NCI-H146 treated with DMSO at 0.1 percent for 48 hours (cell line): ENCODE results near the gene KCNMA1.

Experiments
- DNase-seq: peaks from one replicate; lab custom pipeline; 2025; ENCODE audit not compliant: unreplicated experiment; lab: John Stamatoyannopoulos, UW

KCNMA1 gene

GRCh38 chr10:77290528-77291155, 347.0 kb downstream of the KCNMA1 start:
- DNase-seq: no peak

DNA sequence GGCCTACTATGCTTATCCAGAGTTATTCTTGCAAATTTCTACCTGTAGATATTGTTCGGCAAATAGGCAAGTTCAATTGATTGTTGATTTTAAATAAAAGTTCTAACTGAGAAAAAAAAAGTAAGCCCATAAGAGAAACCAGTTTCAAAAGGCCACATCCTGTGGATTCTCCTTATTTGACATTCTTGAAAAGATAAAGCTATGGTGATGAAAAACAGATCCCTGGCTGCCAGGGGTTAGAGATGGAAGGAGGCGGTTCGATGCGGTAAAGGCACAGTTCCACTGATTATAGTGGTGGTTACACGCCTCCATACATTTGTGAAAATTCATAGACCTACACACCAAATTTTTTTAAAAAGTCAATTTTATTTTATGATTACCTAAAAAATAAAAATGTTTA, 347.8 kb downstream of the KCNMA1 start:
- DNase-seq: no peak

GRCh38 chr10:77289027-77289501, 348.5 kb downstream of the KCNMA1 start:
- no peak for DNase-seq

GRCh38 chr10:77287647-77288120, 349.9 kb downstream of the KCNMA1 start:
- DNase-seq: peak; percentile 81

DNA sequence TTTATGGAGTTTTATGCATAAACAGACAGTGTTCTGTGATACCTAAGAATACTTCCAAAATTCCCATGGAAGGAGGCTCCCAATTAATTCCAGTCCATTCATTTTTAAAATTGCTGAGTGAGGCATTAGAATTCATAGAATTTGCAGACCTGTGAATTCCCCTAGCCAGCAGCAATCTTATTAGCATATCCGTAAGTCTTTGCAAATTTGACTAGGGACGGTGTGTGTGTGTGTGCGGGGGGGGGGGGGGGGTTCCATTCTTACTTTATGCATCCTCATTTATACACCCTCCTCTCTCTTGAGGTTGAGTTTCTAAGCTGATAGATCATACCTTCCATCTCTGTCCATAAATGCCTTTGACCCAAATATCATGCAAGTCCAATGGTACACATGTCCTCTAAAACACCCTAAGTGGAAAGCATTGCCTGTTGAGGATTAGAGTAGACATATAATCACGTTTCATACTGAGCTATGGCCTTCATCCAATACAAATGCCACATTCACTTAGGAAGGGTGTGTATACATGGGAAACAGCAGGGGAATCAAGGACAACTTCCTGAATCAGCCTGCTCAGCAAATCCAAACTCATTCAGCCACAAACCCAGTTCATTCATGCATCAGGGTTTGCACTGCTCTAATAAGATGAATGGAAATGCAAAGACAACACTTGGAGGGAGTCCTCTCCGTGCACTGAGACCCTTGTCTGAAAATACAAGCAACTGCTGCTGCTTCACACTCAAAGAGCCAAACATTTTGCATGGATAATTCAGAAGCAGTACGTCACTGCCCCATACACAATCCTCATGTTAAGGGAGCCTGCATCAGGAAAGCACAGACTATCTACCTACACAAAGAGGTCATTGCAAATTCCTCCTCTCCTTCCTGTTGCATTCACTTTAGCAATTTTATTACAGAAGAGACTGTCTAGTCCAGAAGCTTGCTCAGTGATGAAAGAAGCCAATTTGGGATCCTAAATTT, 350.8 kb downstream of the KCNMA1 start:
- DNase-seq: peak; percentile 5

DNA sequence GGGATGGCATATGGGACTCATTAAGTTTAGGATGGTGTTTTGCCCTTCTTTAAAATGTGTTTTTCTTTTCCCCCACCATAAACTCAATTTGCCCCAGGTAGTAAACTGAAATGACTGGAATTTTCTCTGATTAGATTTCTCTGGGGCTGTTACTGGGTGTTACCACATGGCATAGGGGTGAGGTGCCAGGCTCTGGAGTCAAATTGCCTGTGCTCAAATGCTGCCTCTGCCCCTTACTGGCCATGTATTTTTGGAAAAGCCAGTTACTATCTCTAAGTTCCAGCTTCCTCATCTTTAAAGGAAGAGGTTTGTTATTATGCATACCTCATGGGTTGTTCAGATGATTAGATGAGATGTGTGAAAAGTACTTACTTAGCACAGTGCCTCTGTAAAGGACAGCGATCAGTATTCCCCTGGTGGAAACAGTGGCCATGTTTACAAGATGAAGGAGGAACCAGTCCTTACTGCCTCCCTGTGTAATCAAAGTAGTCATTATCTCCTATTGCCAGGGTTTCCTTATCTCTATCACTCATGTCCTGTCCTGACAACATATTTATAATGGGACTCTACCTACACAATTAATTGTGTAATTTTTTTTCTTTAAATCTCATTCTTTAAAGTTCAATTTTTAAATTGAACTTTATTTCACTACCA, 352.0 kb downstream of the KCNMA1 start:
- DNase-seq: no peak

- no peak for DNase-seq
Observed at GRCh38 chr10:77284797-77285196, 352.8 kb downstream of the KCNMA1 start.

DNA sequence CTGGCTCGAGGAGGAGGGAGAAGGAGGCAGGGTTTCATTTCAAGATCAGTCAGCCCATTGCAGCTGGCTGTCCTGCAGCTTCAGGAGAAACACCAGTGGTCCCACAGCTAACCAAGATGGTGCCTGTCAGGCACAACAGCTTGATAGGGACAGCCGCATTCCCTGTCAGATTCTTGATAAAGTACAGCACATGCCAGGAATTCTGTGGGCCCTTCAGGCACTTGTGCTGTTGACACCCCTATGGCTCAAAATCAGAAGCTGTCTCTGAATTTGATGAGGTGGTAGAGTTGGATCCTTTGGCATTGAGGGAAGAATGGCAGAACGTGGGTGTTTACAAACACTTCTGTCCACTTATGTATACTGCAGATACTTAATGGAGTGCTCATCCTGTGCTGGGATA, 354.3 kb downstream of the KCNMA1 start:
- DNase-seq: no peak

- DNase-seq: no peak
Observed at GRCh38 chr10:77282163-77282562, 355.4 kb downstream of the KCNMA1 start.

DNA sequence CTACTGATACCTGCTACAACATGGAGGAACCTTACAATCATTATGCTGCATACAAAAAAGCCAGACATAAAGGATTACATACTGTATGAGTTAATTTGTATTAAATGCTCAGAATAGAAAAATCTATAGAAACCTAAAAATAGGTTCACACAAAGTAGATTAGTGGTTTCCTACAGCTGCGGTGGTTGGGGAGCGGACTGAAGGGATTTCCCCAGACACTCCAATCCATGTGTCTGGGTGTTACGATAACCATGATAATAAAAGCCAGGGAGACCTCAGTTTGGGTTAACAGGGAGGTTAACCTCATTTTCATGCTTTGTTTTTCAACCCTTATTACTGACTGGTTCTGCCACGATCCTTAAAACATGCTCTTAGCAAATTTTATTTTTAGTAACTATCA, 355.9 kb downstream of the KCNMA1 start:
- no peak for DNase-seq

GRCh38 chr10:77279207-77279606, 358.4 kb downstream of the KCNMA1 start:
- DNase-seq: no peak

- no peak for DNase-seq
Observed at GRCh38 chr10:77274046-77274795, 363.4 kb downstream of the KCNMA1 start.

GRCh38 chr10:77269163-77269562, 368.4 kb downstream of the KCNMA1 start:
- no peak for DNase-seq

DNA sequence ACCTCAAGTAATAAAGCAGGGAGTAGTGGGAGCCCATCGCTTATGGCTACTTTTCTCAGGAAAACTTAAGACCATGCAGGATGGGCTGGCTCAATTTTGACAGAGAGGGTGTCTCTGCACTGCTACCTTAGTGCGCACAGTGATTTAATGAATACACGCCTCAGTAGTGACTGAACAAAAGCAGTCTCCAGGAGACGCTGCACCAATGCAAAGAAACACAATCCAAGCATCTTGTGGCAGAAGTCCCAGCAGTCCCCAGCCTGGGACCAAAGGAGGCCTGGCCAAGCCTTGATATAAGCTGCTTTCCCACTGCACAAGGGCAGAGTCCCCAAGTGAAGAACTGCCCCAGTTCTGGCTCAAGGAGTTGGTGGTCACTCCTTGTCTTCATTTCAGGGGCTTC, 368.9 kb downstream of the KCNMA1 start:
- no peak for DNase-seq

DNA sequence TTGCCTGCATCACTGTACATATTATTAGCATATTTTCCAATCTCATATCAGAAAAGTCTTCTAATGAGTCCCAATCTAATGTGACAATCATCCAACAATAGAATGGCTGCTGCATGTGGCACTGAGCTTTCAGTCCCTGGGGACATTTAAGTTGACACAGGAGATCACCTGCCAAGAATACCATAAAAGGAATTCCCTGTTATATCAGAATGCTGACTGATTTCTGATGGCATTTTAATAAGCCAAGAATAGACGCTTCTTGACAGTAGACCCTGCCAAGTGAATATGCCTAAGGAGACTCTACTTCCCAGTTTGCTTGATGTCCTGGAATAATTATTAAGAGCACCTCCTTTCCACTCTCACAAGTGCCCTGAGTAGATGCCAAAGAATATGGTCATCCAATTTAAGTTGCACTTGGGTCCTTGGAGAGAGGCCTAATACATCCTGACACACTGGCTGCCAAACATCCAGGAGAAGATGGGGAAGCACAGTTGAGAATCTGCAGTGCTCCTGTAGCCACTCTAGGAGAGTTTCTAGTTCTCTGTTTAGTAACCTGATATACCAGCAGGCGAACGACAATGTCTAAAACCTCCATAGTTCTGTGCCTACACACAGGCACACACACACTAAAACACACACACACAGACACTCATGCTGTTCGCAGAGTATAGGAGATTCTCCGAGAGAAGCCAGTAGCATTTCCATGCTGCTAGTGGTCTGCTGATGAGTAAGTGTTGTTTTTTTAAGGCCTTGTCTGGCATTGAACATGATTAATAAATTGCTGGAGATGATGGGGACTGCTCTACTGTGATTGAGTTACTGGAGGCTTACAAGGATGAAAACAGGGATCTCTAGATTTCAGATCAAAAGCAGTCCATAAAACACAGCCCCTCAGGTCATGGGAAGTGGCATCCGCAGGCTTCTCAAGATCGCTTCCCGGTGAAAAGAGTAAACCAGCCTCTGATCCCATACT, 369.6 kb downstream of the KCNMA1 start:
- DNase-seq: peak; percentile 16

GRCh38 chr10:77266242-77266641, 371.4 kb downstream of the KCNMA1 start:
- DNase-seq: no peak

- DNase-seq: no peak
Observed at GRCh38 chr10:77264527-77264926, 373.1 kb downstream of the KCNMA1 start.

GRCh38 chr10:77264107-77264506, 373.5 kb downstream of the KCNMA1 start:
- DNase-seq: no peak

- no peak for DNase-seq
Observed at GRCh38 chr10:77263700-77264099, 373.9 kb downstream of the KCNMA1 start.

- no peak for DNase-seq
Observed at GRCh38 chr10:77261146-77261545, 376.5 kb downstream of the KCNMA1 start.
